OCI-LY3 (cell line): Measurements from ENCODE around the gene NCLN.
"Not testable (repeated sequence)": the region's sequence is repeated elsewhere in the genome, so short reads cannot be mapped to it uniquely, and the experiment has no call there.

Experiments used
- H2AFZ ChIP-seq: fragments of 200-600, 300-600 bp; shearing (Covaris generic); 2 replicates; pipeline ENCODE4 v1.6.0; 2014; ENCODE audit warnings: antibody characterized with exemption, low read depth, low read length
- H3K27ac ChIP-seq: fragments of 200-600, 300-600 bp; sonication (generic); 2 replicates; pipeline ENCODE4 v1.5.1; 2014; ENCODE audit warnings: mild to moderate bottlenecking, low read length, moderate library complexity, mixed read lengths
- H3K27me3 ChIP-seq: fragments of 200-600, 300-600 bp; sonication (generic); 2 replicates; pipeline ENCODE4 v1.6.1; 2014; ENCODE audit warnings: low read depth, low read length, mixed read lengths
- H3K36me3 ChIP-seq: fragments of 200-600, 300-600 bp; sonication (generic); replicated peaks from 2 replicates; pipeline ENCODE3; 2014; ENCODE audit warnings: low read depth, low read length, mixed read lengths
- H3K4me1 ChIP-seq: fragments of 300-600, 200-600 bp; sonication (generic); 2 replicates; pipeline ENCODE4 v1.6.1; 2014; ENCODE audit warnings: low read length, mixed read lengths
- H3K4me2 ChIP-seq: fragments of 200-600, 300-600 bp; sonication (generic); 2 replicates; pipeline ENCODE4 v1.6.1; 2014; ENCODE audit warnings: low read length, mixed read lengths
- H3K4me3 ChIP-seq: fragments of 300-600, 200-600 bp; sonication (generic); 2 replicates; pipeline ENCODE4 v1.5.1; 2014; ENCODE audit warnings: antibody characterized with exemption, mild to moderate bottlenecking, low read length, moderate library complexity
- H3K79me2 ChIP-seq: fragments of 300-600, 200-600 bp; shearing (Covaris generic); 2 replicates; pipeline ENCODE4 v1.6.1; 2014; ENCODE audit warnings: mild to moderate bottlenecking, low read length, mixed read lengths
- H3K9ac ChIP-seq: fragments of 300-600, 200-600 bp; shearing (Covaris generic); 2 replicates; pipeline ENCODE4 v1.6.0; 2014; ENCODE audit warnings: mild to moderate bottlenecking, low read length, moderate library complexity
- H3K9me3 ChIP-seq: fragments of 200-600, 300-600 bp; shearing (Covaris generic); 2 replicates; pipeline ENCODE4 v1.6.1; 2014; ENCODE audit warnings: low read length, mixed read lengths; ENCODE audit not compliant: insufficient read depth
- H4K20me1 ChIP-seq: fragments of 200-600, 300-600 bp; sonication (generic); 2 replicates; pipeline ENCODE4 v1.6.1; 2016; ENCODE audit warnings: low read length, mixed read lengths; ENCODE audit not compliant: insufficient read depth
- CTCF ChIP-seq: fragments of 200-600, 300-600 bp; sonication (generic); IDR thresholded peaks from 2 replicates; pipeline ENCODE4 v1.5.1; 2014; ENCODE audit warnings: antibody characterized with exemption, low read length, low read depth
- EZH2phosphoT487 ChIP-seq: fragments of 200-600 bp; shearing (Covaris generic); IDR thresholded peaks from 2 replicates; pipeline ENCODE4 v1.6.1; 2018; ENCODE audit warnings: antibody characterized with exemption, mixed run types, low read depth

Gene NCLN

DNA sequence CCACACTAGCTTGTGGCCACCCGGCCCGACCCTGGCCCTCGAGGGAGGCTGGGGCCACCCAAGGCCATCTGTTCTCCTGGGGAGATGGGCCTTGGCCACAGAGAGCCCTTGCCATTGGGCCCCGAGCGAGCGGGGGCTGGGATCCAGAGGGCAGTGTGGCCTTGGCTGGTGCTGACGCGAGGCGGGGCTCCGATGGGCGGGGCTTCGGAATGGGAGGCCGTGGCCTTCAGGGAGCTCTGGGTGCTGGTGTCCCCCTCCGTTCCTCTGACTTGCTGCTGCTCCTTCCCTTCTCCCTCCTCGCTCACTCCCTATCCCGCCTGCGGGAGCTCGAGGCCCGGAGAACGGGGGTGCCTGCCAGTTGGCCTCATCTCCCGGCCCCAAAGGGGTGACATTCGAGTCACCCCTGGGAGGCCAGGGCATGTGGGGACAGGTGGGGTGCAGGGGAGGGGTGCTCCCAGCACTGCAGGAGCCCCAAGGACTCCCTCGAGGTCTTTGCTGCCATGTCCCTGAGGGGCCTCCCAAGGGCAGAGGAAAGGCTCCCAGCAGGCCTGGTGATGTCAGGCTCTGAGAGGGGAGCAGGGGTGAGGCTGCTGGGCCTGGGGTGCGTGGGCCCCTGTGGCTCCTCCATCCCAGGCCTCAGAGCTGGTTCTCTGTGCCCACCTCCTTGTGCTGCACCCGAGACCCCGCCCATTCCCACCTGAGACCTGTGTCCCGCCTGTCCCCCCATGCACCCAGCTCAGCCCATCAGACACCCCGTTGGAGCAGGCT is 4.2 kb downstream of the NCLN start:
- Histone ChIP-seq H3K4me1 (peaks cover 10% of the 10 kb centered on the region), H3K27ac (no peak overlapping the region), H3K79me2 (peaks cover 86% of the 10 kb centered on the region), H3K9ac (no peak overlapping the region), H3K27me3 (no peaks in the 10 kb centered on the region), H3K9me3 (no peaks in the 10 kb centered on the region), H3K4me2 (no peak overlapping the region), H4K20me1 (peaks cover 66% of the 10 kb centered on the region), H2AFZ (no peak overlapping the region), H3K36me3 (peaks cover 37% of the 10 kb centered on the region), H3K4me3 (no peak overlapping the region)
- TF ChIP-seq EZH2phosphoT487 (no peak), CTCF (no peak)

DNA sequence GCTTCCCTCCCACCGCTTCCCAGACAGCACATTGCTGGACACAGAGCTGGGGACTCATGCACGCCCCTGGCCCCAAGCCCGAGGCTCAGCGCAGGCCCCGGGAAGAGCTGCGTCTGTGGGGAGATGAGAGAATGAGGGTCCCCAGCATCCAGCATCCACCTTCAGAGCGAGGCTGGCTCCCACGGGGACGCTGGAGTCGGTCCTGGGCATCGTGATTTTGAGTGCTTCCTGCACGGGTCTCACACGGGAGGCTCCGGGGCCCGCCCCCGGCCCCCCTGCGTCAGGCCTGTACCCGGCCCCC is 4.7 kb downstream of the NCLN start:
- H3K4me1 ChIP-seq: peaks cover 10% of the 10 kb centered on the region
- no peaks in the 10 kb centered on the region for H3K27me3 ChIP-seq
- no peak overlapping the region for H2AFZ ChIP-seq
- H3K27ac ChIP-seq: no peak overlapping the region
- H4K20me1 ChIP-seq: peaks cover 66% of the 10 kb centered on the region
- no peaks in the 10 kb centered on the region for H3K9me3 ChIP-seq
- peaks cover 86% of the 10 kb centered on the region for H3K79me2 ChIP-seq
- no peak for TF ChIP-seq CTCF
- TF ChIP-seq EZH2phosphoT487: no peak
- H3K4me3 ChIP-seq: no peak overlapping the region
- H3K4me2 ChIP-seq: no peak overlapping the region
- H3K36me3 ChIP-seq: peaks cover 37% of the 10 kb centered on the region
- H3K9ac ChIP-seq: no peak overlapping the region

- H3K36me3 ChIP-seq: peaks cover 44% of the 10 kb centered on the region
- H3K4me2 ChIP-seq: no peak overlapping the region
- H3K9ac ChIP-seq: no peak overlapping the region
- H3K4me3 ChIP-seq: no peak overlapping the region
- H3K79me2 ChIP-seq: peaks cover 81% of the 10 kb centered on the region
- H3K27me3 ChIP-seq: no peaks in the 10 kb centered on the region
- no peaks in the 10 kb centered on the region for H3K9me3 ChIP-seq
- peaks cover 10% of the 10 kb centered on the region for H3K4me1 ChIP-seq
- TF ChIP-seq CTCF (no peak), EZH2phosphoT487 (no peak)
- no peak overlapping the region for H3K27ac ChIP-seq
- no peak overlapping the region for H2AFZ ChIP-seq
- peaks cover 66% of the 10 kb centered on the region for H4K20me1 ChIP-seq
These were observed 5.4 kb downstream of the NCLN start for GRCh38 chr19:3190921-3191805.

DNA sequence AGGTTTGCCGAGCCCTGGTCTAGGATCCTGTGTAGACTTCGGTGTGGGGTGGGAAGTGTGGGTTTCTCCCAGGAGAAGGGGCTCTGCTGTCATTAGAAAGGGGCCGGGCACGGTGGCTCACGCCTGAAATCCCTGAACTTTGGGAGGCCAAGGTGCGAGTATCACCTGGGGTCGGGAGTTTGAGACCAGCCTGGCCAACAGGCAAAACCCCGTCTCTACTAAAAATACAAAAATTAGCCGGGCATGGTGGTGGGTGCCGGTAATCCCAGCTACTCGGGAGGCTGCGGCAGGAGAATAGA is 6.0 kb downstream of the NCLN start:
- H4K20me1 ChIP-seq: peaks cover 62% of the 10 kb centered on the region
- H3K27me3 ChIP-seq, H3K9me3 ChIP-seq, H2AFZ ChIP-seq, H3K4me3 ChIP-seq, H3K4me1 ChIP-seq, H3K4me2 ChIP-seq, H3K27ac ChIP-seq, H3K9ac ChIP-seq: not testable (repeated sequence)
- peaks cover 49% of the 10 kb centered on the region for H3K36me3 ChIP-seq
- peaks cover 76% of the 10 kb centered on the region for H3K79me2 ChIP-seq
